Islet of Langerhans (tissue), 1 donor: ENCODE data around the gene LARP4B.
A peak's percentile ranks its signal among the peaks of the same experiment; 100 is the strongest.

ENCODE experiments used
- FAIRE-seq: peaks from one replicate; lab custom pipeline; 2011; peaks lifted over from hg19 to GRCh38; lab: Jason Lieb, UNC

Gene LARP4B

DNA sequence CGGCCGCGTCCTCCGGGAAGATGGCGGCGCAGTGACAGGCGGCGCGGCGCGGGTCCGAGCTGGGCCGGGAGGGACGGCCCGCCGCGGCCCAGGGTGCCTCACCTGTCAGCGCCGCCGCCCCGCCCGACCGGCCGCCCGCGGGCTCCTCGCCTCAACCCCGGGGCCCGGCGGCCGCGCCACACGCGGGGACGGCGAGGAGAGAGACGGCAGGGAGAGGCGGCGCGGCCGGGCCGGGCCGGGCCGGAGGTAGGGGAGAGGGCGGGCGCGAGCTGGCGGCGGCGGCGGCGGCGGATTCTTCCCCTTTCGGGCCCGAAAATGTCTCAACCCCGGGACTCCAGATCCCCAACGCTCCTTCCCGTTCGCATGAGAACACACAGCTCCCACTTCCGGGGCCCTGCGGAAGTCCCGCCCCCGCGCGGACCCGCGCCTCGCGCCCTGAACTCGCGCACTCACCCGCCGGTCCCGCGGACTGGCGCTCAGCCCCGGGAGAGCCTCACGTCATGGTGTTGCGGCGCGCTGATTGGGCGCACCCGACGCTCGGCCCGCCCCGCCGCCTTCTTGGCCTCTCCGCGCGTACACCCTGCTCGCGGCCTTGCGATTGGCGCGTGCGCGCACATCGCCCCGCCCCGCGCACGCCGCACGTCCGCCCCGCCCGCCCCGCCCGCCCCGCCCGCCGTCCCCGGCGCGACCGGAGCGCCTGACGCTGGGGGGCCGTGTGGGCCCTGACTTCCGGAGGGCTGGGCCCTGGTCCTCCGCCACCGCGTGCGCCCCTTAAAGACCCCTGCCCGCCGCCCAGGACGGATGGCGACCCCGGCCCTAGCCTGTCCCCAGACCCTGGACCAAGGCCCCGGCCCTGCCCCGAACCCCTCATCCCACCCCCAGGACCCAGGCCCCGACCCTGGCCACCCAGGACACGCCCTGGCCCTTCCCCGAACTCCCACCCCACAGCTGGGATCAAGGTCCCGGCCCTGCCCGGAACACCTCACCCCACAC is at the start of gene LARP4B:
TSS of gene LARP4B (minus strand) at position 380 of the 993 bp plus-strand sequence. CDS start 45,984 bp downstream, outside the sequence.
- no peak for FAIRE-seq

DNA sequence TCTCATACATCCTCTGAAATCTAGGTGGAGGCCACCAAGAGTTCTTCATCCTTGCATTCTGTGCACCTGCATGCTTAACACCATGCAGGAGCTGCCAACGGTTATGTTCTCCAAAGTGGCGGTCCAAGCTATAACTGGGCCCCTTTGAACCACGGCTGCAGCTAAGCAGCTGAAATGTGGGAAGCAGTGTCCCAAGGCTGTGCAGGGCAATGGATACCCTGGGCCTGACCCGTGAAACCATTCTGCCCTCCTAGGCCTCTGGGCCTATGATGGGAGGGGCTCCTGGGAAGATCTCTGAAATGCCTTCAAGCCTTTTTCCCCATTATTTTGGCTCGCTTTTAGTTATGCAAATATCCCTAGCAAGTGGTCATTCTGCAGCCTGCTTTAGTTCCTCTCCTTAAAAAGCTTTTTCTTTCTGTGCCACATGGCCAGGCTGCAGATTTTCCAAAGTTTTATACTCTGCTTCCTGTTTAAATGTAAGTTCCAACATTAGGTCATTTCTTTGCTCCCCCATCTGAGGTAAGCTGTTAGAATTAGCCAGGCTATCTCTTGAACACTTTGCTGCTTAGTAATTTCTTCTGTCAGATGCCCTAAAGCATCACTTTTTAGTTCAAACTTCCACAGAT is 49.1 kb upstream of the LARP4B start:
- no peak for FAIRE-seq

DNA sequence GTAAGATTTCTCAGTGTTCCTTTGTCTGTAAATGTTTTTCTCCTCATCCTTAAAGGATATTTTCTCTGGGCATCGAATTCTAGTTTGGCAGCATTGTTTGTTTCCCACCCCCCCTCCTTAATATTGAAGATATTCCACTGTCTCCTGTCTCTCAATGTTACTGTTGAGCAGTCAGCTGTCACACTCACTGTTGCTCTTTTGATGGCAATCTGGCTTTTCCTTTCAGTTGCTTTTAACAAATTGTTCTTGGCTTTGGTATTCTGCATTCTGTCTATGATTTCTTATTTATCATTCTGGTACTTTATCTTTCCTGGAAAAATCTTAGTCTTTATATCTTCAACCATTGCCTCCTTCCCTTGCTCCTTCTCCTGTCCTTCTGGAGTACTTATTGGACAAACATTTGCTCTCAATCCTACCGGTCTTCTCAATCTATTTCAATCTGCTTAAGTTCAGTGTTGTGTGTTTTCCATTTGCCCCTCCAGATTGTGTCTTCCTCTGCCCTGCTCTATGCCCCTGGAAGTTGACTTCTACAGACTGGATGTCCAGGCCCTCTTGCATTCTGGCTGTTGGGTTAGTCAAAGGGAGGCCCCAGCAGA is 47.4 kb upstream of the LARP4B start:
- no peak for FAIRE-seq

DNA sequence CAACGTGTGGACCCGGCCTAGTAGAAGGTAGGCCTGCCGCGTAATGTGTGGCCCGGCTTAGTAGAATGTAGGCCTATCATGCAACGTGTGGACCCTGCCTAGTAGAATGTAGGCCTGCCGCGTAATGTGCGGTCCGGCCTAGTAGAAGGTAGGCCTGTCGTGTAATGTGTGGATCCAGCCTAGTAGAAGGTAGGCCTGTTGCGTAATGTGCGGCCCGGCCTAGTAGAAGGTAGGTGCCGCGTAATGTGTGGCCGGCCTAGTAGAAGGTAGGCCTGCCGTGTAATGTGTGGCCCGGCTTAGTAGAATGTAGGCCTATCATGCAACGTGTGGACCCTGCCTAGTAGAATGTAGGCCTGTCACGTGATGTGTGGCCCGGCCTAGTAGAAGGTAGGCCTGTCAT is 44.8 kb upstream of the LARP4B start:
- FAIRE-seq: no peak

DNA sequence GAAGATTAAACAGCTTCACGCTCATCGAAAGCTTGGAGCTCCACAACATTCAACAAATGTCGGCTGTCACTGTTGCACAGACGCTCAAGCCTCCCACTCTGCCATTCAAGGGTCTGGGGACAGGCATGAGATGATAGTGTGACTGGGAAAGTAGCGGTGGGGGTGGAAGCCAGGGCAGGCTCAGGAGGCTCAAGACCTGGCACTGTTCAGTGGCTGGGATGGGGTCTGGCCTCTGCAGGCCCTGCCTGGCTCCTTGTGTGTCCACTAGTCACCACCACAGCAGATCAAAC is 43.2 kb upstream of the LARP4B start:
- no peak for FAIRE-seq

DNA sequence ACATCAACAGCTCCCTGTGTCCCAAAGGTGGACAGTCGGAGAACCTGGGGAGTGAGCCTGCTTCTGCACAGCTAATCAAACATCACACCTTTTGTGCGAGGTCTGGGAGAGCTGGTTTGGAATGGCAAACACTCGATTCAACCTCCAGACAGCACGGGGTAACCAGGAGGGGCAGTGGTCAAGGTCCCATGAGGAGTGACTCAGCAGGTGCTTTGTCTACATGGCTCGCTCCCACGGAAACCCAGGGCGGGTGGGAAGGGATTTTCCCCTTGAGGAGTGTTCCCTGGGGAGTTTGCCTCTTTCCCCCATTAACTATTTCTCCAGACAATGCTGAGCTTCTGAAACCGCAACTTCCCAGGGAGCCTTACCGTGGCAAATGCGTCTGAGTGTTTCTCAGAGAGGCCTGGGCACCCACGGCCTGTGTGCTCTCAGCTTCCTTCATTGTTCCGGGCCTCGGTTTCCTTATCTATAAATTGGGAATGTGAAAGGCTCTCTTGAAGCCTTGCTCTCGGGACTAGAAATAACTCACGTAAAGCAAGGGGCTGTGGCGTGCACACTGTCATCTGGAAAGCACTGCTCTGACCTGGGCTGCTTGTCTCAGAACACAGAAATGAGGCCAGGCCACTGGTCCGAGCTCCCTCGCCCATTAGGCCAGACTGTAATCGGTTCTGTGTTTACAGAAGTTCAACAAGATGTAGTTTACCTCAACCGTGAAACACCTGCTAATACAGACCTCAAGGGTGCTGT is 42.7 kb upstream of the LARP4B start:
- FAIRE-seq: no peak

DNA sequence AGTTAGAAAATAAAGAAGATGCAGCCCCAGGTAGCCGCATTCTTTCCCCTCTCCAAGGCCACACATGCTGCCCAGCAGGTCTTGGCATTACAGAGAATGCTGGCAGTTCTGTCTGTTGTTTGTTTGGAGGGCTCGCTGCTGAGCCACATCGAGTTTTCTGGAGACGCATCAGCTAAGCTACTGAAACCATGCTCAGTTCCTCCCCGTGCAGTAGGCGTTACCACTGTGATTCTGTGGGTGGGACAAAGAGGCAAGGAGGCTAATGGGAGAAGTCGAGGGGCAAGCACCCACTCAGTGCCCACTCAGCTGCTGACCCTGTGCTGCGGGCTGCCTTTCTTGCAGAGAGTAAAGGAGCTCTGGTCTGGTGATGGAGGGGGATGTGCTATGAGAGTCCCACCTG is 41.3 kb upstream of the LARP4B start:
- no peak for FAIRE-seq

DNA sequence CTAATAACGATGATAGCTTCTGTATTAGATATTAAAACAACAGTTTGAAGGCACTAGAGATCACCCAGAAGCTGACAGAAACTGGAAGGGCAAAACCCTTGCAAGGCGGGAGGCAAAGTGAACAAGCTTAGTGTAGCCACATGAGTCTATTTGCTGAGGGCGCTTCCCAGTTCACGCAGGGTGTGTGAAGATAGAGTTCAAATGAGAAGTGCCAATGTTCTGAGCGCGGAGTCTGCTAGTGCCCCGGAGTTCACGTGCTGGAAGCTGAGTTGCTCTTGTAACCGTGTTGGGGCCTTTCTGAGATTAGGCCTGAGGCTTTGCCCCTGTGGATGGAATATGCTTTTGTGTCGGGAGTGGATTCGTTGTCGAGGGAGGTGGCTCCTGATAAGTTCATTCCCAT is 40.1 kb upstream of the LARP4B start:
- no peak for FAIRE-seq

DNA sequence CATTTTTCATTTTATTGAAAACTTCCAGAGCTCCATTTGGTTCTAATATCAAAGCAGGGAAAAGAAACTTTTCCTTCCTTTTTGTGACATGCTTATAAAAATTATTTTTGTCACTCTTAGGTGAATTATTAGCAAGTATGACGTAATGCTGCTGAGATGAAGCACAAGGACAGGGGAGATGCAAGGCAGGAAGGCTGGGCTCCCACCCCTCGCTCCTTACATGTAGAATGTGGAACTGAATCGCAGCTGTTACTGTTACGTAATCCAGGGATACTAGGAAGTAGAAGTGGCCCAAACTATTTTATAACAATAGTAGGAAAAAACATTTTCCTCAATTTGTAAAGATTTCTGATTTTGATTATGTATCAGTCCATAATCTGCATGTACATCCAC is 39.6 kb upstream of the LARP4B start:
- FAIRE-seq: no peak

DNA sequence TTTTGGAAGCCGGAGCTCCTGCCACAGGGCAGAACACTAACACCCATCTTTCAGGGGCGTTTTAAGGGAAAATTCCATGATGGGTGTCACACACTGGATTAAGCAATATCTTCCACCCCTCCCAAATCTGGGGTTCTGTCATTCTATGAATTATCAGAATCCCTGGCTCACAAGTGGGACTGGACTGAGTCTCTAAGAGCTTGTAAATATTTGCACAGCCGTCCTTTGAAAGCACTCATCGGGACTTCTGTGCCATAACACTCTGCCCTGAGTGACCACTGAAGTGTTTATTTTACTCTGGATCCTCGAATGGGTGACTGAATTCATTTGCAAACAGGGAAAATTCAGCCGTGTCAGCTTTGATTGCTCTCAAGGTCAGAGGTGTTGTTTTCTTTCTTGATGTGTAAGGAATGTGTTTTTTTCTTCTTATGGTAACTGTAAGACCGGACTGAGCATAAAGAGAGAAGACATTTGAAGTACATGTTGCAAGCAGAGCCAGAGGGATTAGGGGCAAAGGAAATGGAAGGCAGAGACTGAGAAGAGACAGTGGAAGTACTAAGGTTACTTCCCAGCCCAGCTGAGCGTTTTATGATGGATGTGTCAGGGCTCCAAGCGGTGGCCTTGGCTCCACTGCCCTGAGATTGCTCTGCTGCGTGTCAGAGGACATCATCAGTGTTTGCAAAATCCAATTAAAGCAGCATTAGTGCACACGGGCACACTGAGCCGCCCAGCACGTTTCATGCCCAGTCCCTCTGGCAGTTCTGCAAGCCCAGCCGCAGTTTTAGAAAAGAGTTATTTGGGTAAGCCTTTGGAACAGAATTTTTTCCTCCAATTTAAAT is 39.0 kb upstream of the LARP4B start:
- peak; percentile 98 for FAIRE-seq

DNA sequence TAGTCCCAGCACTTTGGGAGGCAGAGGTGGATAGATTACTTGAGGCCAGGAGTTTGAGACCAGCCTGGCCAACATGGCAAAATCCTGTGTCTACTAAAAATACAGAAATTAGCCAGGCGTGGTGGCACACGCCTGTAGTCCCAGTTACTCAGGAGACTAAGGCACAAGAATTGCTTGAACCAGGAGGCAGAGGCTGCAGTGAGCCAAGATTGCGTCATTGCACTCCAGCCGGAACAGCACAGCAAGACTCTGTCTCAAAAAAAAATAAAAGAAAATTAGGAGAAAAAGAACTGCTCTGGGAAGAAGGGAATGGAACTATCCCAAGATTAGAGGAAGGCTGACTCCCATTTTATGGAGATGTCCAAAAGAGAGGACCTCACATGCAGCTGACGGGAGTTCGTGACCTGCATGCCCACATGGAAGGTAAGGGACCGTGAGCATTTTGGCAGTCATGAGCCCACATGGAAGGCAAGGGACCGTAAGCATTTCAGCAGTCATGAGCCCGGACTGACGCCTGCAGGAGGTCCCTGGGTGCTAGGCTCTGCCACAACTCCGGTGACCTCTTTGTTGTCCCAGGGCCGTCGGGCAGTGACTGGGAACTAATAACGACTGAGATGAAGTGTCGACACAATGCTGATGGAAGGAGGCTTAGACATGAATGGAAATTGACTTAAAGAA is 38.1 kb upstream of the LARP4B start:
- FAIRE-seq: no peak

DNA sequence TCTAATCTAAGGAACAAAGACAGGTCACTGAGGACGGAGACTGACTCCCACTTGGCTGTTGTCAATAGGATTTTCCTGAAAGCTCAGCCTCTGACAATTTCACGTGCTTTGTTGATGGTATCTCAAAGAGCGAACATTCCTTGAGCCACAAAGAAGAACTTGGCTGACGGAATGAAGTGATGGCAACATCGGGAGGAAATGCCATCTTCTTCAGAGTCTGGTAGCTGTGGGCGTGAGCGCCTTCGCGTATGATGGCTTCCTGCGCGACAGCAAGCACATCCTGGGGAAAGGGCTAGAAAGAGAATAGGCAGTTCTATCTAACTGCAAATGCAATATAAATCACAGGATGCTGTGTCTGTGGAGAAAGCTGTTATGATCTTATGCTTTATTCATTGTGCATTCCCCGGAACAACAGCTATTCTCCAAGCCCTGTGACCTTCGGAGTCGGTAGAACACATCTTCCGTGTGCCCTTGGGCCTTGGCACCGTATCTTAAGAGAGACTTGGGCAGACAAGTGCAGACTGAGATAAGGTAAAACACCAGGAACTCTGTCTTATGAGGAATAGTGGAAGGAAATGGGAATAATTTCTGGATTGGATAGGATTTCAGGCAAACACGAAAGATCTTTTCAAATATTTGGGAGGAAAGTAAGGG is 37.2 kb upstream of the LARP4B start:
- FAIRE-seq: no peak

DNA sequence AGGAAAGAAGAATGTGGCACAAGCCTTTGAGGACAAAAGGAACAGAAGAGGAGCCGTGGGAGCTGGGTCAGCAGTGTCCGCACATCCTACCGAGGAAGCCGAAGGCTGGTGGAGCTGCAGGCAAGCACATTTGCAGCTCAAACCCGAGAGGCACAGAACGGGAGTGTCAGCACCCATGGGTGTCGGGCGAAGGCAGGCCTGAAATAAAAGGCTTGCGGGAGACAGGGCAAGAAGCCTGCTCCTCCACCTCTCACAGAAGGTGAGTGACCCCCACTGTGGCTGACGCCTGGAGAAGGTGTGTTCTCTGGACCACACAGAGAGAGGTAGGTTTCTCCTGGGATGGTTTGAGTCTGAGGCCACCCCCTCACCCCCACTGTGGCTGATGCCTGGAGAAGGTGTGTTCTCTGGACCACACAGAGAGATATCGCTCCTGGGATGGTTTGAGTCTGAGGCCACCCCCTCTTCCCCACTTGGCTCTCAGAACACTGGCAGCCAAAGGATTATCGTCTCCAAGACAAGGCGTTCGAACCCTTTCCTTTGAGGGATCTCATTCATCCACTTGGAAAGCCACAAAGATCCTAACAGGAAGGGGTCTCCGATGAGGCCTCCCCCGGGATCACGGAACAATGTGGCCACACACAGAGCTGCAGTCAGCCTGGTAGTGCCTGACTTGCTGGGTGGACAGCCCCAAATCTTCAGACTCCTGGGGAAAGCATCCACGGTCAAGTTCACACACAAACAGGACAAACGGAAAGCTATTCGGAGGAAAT is 35.1 kb upstream of the LARP4B start:
- no peak for FAIRE-seq

DNA sequence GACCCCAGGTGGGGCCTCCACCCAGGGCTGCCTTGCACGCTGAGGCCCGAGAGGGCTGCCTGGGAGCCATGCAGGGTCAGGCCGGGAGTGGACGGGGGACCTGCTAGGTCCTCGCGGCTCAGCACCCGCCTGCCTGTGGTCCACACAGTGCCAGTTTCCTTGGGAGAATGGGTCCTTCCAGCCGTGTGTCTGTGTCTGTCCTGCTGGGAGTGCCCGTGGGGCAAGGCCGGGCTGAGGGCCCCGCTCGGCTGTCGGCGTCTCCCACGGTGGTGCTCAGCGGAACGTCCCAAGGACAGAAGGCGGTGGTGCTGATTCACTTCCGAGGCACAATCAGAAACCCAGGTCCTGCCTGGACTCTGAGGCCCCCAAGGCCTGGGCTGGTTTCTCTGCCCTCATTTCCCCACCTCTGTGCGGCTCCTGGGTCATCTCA is 33.5 kb upstream of the LARP4B start:
- FAIRE-seq: no peak

DNA sequence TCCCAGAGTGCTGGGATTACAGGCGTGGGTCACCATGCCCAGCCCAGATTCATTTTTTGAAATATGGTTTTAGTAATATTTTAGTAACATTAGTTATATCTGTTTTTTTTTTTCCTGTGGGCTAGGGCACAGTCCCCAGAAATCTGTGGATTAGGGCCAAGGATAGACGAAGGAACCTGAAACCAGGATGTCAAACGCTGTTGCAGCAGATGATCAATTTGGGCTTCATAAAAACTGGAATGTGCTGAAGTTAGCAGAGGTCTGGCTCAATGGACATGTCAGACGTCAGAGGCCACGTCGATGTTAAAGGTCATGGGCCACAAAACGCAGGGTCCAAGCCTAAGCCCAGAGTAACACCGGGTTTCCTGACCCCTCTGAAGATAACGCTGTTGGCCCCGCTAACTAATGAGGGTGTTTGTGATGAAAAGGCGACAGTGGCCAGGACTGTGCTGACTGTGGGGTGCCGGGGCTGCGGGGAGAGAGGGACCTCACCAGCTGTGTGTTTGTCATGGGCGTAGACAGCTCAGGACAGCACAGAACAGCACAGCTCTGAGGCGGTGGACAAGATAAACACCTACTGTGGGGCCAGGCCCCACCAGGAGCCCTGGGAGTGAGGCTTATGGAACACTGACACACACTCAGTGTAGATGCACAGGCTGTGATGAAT is 32.9 kb upstream of the LARP4B start:
- FAIRE-seq: no peak

DNA sequence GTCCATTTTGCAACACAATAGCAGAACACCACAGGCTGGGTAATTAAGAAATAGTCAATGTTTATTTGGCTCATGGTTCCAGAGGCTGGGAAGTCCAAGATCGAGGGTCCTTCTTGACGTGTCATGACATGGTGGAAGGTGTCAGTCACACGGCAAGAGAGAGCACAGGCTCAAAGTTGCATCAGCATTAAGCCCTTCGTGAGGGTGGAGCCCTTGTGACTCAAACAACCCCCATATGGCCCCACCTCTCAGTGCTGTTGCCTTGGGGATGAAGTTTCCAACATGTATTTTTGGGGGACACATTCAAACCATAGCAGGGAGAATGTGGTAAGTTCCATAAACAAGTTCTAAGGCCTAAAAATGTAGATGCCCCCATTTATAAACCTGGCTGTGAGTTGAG is 32.1 kb upstream of the LARP4B start:
- no peak for FAIRE-seq

DNA sequence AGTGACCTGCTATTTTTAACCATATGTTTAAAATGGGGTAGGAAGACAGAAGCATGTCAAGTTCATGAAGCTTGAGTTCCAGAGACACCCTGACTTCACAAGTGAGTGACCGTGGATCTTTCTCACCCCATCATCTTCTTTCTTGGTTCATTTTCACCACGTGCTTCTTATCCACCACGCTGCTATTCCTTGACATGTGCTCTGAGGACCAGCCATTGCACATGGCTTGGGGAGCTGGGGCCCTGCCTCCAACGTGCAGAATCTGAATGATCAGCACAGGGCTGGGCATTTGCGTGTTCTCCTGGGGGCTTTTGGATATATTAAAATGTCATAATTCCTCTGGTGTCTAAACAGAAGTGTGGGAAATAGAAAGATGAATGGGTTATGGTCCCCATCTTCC is 31.7 kb upstream of the LARP4B start:
- no peak for FAIRE-seq

DNA sequence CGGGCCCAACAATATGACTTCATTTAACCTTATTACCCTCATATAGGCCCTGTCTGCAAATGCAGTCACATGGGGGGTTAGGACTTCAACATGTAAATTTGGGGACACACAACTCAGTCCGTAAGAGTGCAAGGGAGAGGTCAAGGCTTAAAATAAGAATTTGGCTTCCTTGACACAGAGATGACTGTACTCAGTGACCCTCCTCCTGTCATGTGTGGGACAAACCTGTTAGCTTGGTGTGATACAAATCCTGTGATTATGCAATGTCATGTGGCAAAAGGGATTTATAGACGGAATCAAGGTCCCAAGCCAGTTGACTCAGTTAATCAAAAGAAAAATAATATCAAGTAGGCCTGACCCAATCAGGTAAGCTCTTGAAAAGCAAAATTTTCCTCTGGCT is 30.8 kb upstream of the LARP4B start:
- FAIRE-seq: no peak

DNA sequence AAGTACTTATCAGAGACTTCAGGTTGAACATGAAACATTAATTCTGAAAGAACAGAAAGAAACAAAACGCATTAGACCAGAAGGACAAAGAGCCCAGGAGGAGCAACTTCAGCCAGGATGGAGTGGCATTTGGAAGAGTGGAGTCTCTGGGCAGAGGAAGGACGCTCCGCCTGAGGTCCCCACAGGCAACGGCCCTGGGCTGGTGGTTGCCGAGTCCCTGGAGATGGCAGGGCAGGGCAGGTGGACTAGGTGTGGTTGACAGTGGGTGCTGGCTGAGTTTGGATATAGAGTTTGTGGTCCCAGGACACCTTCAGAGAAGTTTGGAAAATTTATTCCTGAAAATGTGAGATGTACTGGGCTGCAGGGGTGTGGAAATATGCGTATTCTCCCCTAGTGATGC is 27.4 kb upstream of the LARP4B start:
- FAIRE-seq: no peak
